Right lobe of liver (tissue), 6 donors: ENCODE data around the gene GABRB2. TPM values are rescaled to one million over a fixed set of nuclear protein-coding genes. Genes with fewer than 3 reads are reported as not detected.

Experiments used
- ATAC-seq, 4 donors: fragments of 200-7000 bp; cut with Tn5 transposase; one replicate each; pipeline ENCODE4 v1.9.1; 2020; ENCODE audit warnings: mild to moderate bottlenecking in 4 of 4, moderate library complexity in 4 of 4
- DNase-seq, 3 donors: peaks; one replicate each; pipeline ENCODE4 v3.0.0-alpha.2; 2020
- H3K27ac ChIP-seq, 3 donors: fragments of 200-600 bp; one replicate each; pipeline ENCODE4 v1.8.0; 2022
- H3K27me3 ChIP-seq, 2 donors: fragments of 200-600 bp; one replicate each; pipeline ENCODE4 v1.8.0; 2022
- H3K36me3 ChIP-seq, 4 donors: fragments of 200-600 bp; sonication (generic) in 1 of 4; one replicate each; pipeline versions ENCODE4 v1.5.1 to v1.8.0; 2017 to 2022; ENCODE audit warnings: control low read depth in 1 of 4
- H3K4me1 ChIP-seq, 4 donors: fragments of 200-600 bp; sonication (generic) in 1 of 4; one replicate each; pipeline versions ENCODE4 v1.5.1 to v1.8.0; 2017 to 2022; ENCODE audit warnings: control low read depth in 1 of 4
- H3K4me3 ChIP-seq, 3 donors: fragments of 200-600 bp; one replicate each; pipeline ENCODE4 v1.8.0; 2022
- H3K9me3 ChIP-seq, 4 donors: fragments of 200-600 bp; sonication (generic) in 1 of 4; one replicate each; pipeline versions ENCODE4 v1.5.1 to v1.8.0; 2017 to 2022; ENCODE audit warnings: control low read depth in 1 of 4
- CTCF ChIP-seq, 4 donors: fragments of 200-600 bp in 3 of 4; fragments of 450-650 bp in 1 of 4; IDR thresholded peaks; one replicate each; pipeline versions ENCODE4 v1.5.1 to v1.8.0; 2016 to 2022; ENCODE audit warnings: antibody characterized with exemption in 4 of 4, mild to moderate bottlenecking in 2 of 4
- POLR2A ChIP-seq: fragments of 450-650 bp; IDR thresholded peaks from one replicate; pipeline ENCODE4 v1.6.1; 2017; ENCODE audit warnings: antibody characterized with exemption, mild to moderate bottlenecking
- WGBS: methylation state at CpG from one replicate; pipeline ENCODE4 v1.1.6; 2018; ENCODE audit warnings: low coverage, low lambda C conversion rate; ENCODE audit not compliant: insufficient coverage; ENCODE audit errors: missing lambda C conversion rate; 5-methylcytosine and 5-hydroxymethylcytosine counted together
- intact Hi-C, 2 donors: fragments of 100-400 bp; cut with DNase I; formaldehyde crosslinking; loops; one replicate each; pipeline versions ENCODE4 v1.11.2 to v1.14.1; 2022
- long read RNA-seq: library from polyadenylated mRNA; unstranded; transcript quantifications from one replicate; pipeline ENCODE4 v2.0.0, GENCODE V29; 2019
- total RNA-seq, 6 experiments: library from RNA; depleted of rRNA in 2 of 6; stranded (reverse); fragments of >200 nt in 2 of 6; fragmentation: NEBNext Ultra II Directional in 3 of 6; extraction: Animal tissue kit (Norgen Biotek cat#: 25700) in 3 of 6; gene quantifications; one replicate each; pipeline versions ENCODE4 v1.1.0 to v1.2.4, GENCODE V29; 2016 to 2023
- donor health status: DM: no; HTN: yes; CAD: no.
- donor health status: DM: no; HTN: no; CAD: no.
- donor health status: DM: no; HTN: no; CAD: no.
- donor health status: DM: no; HTN: yes; CAD: no.
- donor health status: DM: no; HTN: yes; CAD: no.

GABRB2 gene
- not detected for total RNA-seq
- long read RNA-seq = 0 reads

GRCh38 chr5:161546470-161547301, at the start of gene GABRB2:
Gene GABRB2 (minus strand): TSS chr5:161546725. CDS start chr5:161546643, 82 bp downstream.
- peak in 1 of 3 donors; percentile 27 for DNase-seq

GRCh38 chr5:161585798-161586197, 39.3 kb upstream of the GABRB2 start:
- 10% methylated on average over 1 of the region's 1 CpG for WGBS
- no peaks in the 10 kb centered on the region for H3K36me3 ChIP-seq
- H3K4me1 ChIP-seq = no peaks in the 10 kb centered on the region
- no peak overlapping the region for H3K27ac ChIP-seq
- H3K27me3 ChIP-seq = no peaks in the 10 kb centered on the region
- no peak for TF ChIP-seq POLR2A
- TF ChIP-seq CTCF (IDR thresholded peaks at IDR 0.05) = no peak
- no peak overlapping the region for H3K4me3 ChIP-seq
- DNase-seq = no peak
- intact Hi-C loops = no loop called here
- H3K9me3 ChIP-seq = no peaks in the 10 kb centered on the region
- ATAC-seq = no peak

More at GRCh38 chr5:161546470-161547301, at the start of gene GABRB2:
- Histone ChIP-seq H3K4me3 (peak within 1 kb of the TSS in 2 of 3 donors; percentile 16 to 27), H3K36me3 (no peaks in the 10 kb centered on the region), H3K4me1 (peaks cover 0 to 20% (median 0%) of the 10 kb centered on the region in 4 donors), H3K27me3 (peaks cover 0 to 26% of the 10 kb centered on the region in 2 donors), H3K9me3 (no peaks in the 10 kb centered on the region), H3K27ac (no peak within 1 kb of the TSS)
- TF ChIP-seq POLR2A (no peak), CTCF (IDR thresholded peaks at IDR 0.05) (no peak)
- peak in 3 of 4 donors; percentile 34 to 48 (median 42) for ATAC-seq
- intact Hi-C loops = no loop called here
- WGBS = under 1% methylated on average over 31 of the region's 31 CpGs

- no peaks in the 10 kb centered on the region for H3K9me3 ChIP-seq
- H3K27me3 ChIP-seq = no peaks in the 10 kb centered on the region
- TF ChIP-seq CTCF (IDR thresholded peaks at IDR 0.05) (no peak), POLR2A (no peak)
- H3K4me1 ChIP-seq = no peaks in the 10 kb centered on the region
- no peaks in the 10 kb centered on the region for H3K36me3 ChIP-seq
- intact Hi-C loops = no loop called here
- WGBS = 68% methylated on average over 5 of the region's 5 CpGs
- no peak overlapping the region for H3K27ac ChIP-seq
- no peak for ATAC-seq
- H3K4me3 ChIP-seq = no peak overlapping the region
- DNase-seq = no peak
Measured at GRCh38 chr5:161580621-161581020, 34.1 kb upstream of the GABRB2 start.

GRCh38 chr5:161572914-161573313, 26.4 kb upstream of the GABRB2 start:
- Histone ChIP-seq H3K27me3 (no peaks in the 10 kb centered on the region), H3K27ac (no peak overlapping the region), H3K4me3 (no peak overlapping the region), H3K36me3 (no peaks in the 10 kb centered on the region), H3K4me1 (no peaks in the 10 kb centered on the region), H3K9me3 (no peaks in the 10 kb centered on the region)
- no peak for DNase-seq
- TF ChIP-seq CTCF (IDR thresholded peaks at IDR 0.05) (no peak), POLR2A (no peak)
- no peak for ATAC-seq
- 60% methylated on average over 1 of the region's 3 CpGs for WGBS
- intact Hi-C loops = no loop called here
